Measurements from ENCODE around the gene SEC14L1. TPM values are rescaled to one million over a fixed set of nuclear protein-coding genes. Genes with fewer than 3 reads are reported as not detected.

SEC14L1 gene
- total RNA-seq, 1 donor from 2014 or later: 144 TPM

DNA sequence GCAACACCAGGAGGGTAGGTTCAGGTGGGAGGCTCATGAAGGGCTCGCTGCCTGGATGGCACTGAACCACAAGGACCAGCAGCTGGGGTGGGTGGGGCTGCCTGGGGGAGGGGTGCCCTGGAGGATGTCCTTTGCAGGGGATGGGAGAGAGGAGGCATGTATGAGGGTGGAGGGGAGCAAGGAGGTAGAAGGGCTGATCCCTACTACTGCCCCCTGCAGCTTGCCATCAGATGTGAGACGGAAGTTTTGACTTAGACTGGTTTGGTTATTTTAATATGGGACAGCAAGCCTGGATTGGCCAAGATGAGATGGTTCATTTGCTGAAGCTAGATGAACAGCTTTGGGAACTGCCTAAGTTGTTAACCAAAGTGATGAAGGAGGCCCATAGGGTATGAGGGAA, 115.9 kb downstream of the SEC14L1 start:
- TF ChIP-seq, protein P1, sequence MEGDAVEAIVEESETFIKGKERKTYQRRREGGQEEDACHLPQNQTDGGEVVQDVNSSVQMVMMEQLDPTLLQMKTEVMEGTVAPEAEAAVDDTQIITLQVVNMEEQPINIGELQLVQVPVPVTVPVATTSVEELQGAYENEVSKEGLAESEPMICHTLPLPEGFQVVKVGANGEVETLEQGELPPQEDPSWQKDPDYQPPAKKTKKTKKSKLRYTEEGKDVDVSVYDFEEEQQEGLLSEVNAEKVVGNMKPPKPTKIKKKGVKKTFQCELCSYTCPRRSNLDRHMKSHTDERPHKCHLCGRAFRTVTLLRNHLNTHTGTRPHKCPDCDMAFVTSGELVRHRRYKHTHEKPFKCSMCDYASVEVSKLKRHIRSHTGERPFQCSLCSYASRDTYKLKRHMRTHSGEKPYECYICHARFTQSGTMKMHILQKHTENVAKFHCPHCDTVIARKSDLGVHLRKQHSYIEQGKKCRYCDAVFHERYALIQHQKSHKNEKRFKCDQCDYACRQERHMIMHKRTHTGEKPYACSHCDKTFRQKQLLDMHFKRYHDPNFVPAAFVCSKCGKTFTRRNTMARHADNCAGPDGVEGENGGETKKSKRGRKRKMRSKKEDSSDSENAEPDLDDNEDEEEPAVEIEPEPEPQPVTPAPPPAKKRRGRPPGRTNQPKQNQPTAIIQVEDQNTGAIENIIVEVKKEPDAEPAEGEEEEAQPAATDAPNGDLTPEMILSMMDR (IDR thresholded peaks at IDR 0.05): no peak
- Histone ChIP-seq H3K4me1 (peaks cover 18% of the 10 kb centered on the region), H3K9me3 (no peaks in the 10 kb centered on the region), H3K27ac (no peak overlapping the region), H3K27me3 (no peaks in the 10 kb centered on the region), H3K4me3 (no peak overlapping the region), H3K36me3 (no peaks in the 10 kb centered on the region)
- intact Hi-C loops (cut with DNase I): no loop called here
- DNase-seq: no peak
- no peak for ATAC-seq

DNA sequence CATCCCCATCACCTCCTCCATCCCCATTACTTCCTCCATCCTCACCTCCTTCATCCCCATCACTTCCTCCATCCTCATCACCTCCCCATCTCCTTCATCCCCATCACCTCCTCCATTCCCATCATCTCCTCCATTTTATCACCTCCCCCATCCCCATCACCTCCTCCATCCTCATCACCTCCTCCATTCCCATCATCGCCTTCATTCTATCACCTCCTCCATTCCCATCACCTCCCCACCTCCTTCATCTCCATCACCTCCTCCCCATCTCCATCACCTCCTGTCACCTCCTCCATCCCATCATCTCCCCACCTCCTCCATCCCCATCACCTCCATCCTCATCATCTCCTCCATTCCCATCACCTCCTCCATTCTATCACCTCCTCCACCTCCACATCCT, 116.4 kb downstream of the SEC14L1 start:
- Histone ChIP-seq H3K36me3 (no peaks in the 10 kb centered on the region), H3K27me3 (no peaks in the 10 kb centered on the region), H3K4me3 (no peak overlapping the region), H3K27ac (no peak overlapping the region), H3K4me1 (peaks cover 18% of the 10 kb centered on the region), H3K9me3 (no peaks in the 10 kb centered on the region)
- intact Hi-C loops (cut with DNase I): no loop called here
- DNase-seq (no peak), ATAC-seq (no peak)
- TF ChIP-seq, protein P1 (IDR thresholded peaks at IDR 0.05): no peak

DNA sequence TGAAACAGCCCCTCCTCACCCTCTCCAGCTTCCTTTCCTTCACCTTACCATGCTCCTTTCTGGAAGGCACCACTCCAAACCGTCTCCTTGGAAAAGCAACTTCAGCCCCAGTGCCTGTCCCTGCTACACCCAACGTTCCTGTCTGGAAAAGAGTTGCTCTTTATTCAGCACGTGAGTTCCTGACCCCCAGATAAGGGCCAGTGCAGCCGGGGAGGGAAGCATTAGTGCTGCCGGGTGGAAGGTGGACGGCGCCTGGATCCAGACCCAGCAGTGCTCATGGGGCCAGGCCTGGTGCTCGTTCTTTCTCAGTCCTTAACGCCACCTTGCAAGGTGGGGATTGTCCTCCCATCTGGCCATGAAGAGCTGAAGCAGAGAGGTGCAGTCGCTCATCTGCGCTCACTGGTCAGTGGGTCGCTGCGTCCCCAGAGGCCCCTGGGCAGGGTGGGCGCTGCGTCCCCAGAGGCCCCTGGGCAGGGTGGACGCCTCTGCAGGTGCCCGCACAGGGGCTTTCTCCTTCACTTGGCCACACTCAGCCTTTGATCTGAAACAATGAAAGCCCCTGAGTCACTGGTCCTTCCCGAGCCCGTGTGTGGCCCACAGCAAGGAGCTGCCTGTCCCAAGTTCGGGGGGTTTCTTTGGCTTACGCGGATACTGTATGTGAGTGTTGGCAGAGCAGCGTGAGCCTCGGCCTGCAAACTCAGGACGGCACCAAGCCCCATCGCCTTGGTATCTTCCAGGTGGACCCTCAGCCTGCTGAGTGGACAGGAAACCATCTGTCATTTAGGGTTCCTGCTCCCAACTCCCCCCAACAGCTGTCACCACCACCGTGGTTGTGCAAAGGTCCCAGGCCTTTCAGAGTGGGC, 117.1 kb downstream of the SEC14L1 start:
- TF ChIP-seq, protein P1 (IDR thresholded peaks at IDR 0.05): no peak
- no peaks in the 10 kb centered on the region for H3K36me3 ChIP-seq
- ATAC-seq: no peak
- H3K9me3 ChIP-seq: no peaks in the 10 kb centered on the region
- peaks cover 18% of the 10 kb centered on the region for H3K4me1 ChIP-seq
- intact Hi-C loops (cut with DNase I): no loop called here
- H3K4me3 ChIP-seq: no peak overlapping the region
- no peaks in the 10 kb centered on the region for H3K27me3 ChIP-seq
- DNase-seq: no peak
- H3K27ac ChIP-seq: no peak overlapping the region

DNA sequence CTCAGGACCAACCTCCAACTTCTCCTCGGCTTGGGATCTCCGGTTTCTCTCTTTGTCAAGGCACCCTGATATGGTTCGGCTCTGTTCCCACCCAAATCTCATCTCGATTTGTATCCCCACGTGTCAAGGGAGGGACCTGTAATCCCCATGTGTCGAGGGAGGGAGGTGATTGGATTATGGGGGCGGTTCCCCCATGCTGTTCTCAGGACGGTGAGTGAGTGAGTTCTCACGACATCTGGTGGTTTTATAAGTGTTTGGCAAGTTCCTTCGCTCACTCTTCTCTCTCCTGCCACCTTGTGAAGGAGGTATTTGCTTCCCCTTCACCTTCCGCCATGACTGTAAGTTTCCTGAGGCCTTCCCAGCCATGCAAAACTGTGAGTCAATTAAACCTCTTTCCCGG, 117.9 kb downstream of the SEC14L1 start:
- no peak overlapping the region for H3K4me3 ChIP-seq
- no peak for ATAC-seq
- intact Hi-C loops (cut with DNase I): no loop called here

DNA sequence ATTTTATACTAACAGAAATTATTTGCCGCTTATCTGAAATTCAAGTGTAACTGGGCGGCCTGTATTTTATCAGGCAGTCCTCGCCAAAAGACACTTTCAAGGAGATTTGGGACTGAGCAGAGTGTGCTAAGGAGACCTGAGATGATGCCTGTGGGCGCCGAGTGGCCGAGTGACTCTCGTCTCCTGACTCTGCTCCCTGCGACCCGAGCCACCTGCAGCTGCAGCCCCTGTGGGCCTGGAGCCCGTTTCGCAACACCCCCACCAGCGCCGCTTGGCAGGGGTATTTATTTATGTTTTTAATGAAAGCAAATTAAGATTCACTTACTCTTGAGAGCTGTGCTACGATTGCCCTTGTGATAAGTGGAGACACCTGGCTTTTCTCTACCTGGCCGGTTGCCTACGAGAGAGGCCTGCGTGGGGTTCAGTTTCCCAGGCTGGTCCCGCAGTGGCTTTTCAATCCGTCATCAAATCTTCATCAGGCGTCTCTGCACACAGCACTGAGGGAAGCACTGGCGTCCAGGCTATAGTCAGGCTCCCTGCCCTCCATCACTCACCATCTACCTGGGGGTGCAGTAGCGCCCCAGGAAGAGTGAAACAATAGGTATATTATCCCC, 124.0 kb downstream of the SEC14L1 start:
- TF ChIP-seq, protein P1 (IDR thresholded peaks at IDR 0.05): no peak
- H3K4me3 ChIP-seq: no peak overlapping the region
- H3K27me3 ChIP-seq: no peaks in the 10 kb centered on the region
- H3K36me3 ChIP-seq: no peaks in the 10 kb centered on the region
- H3K27ac ChIP-seq: no peak overlapping the region
- no peak for DNase-seq
- peak; percentile 25 for ATAC-seq
- intact Hi-C loops (cut with DNase I): no loop called here
- H3K9me3 ChIP-seq: no peaks in the 10 kb centered on the region
- H3K4me1 ChIP-seq: no peaks in the 10 kb centered on the region

More for the DNA sequence above, 117.9 kb downstream of the SEC14L1 start:
- DNase-seq: no peak
- no peaks in the 10 kb centered on the region for H3K27me3 ChIP-seq
- TF ChIP-seq, protein P1 (IDR thresholded peaks at IDR 0.05): no peak
- no peaks in the 10 kb centered on the region for H3K9me3 ChIP-seq
- peaks cover 15% of the 10 kb centered on the region for H3K4me1 ChIP-seq
- H3K27ac ChIP-seq: no peak overlapping the region
- no peaks in the 10 kb centered on the region for H3K36me3 ChIP-seq

Data from upper lobe of right lung (tissue), 1 donor.